HL-60 (cell line): ENCODE results near the gene PALM.
"Not testable (repeated sequence)": the region's sequence is repeated elsewhere in the genome, so short reads cannot be mapped to it uniquely, and the experiment has no call there.

Source experiments
- DNase-seq, 2 experiments: peaks; one replicate each; pipeline ENCODE4 v3.0.0-alpha.2; 2010 to 2020; ENCODE audit warnings: low read depth in 1 of 2, low spot score in 1 of 2
- H3K27ac ChIP-seq: fragments of 250-450 bp; sonication (Bioruptor Pico); replicated peaks from 2 replicates; pipeline ENCODE4 v1.5.1; 2020; ENCODE audit warnings: mild to moderate bottlenecking, moderate library complexity
- H3K27me3 ChIP-seq: fragments of 250-450 bp; sonication (Bioruptor Pico); 2 replicates; pipeline ENCODE4 v1.5.1; 2021; ENCODE audit warnings: mild to moderate bottlenecking, moderate library complexity; ENCODE audit not compliant: insufficient read depth, poor library complexity, severe bottlenecking
- H3K4me3 ChIP-seq: replicated peaks from 2 replicates; pipeline ENCODE4 v1.5.1; 2011; ENCODE audit warnings: mild to moderate bottlenecking, control low read depth, low read length; ENCODE audit not compliant: insufficient read depth
- CTCF ChIP-seq: IDR thresholded peaks from one replicate; pipeline ENCODE4 v1.5.1; 2011; ENCODE audit warnings: low read length, control low read depth, inconsistent platforms; ENCODE audit not compliant: insufficient read depth
- GABPA ChIP-seq: IDR thresholded peaks from 2 replicates; pipeline ENCODE4 v1.6.1; 2012; ENCODE audit warnings: low read depth
- POLR2AphosphoS5 ChIP-seq: IDR thresholded peaks from 2 replicates; pipeline ENCODE4 v1.6.1; 2012; ENCODE audit warnings: low read depth
- SPI1 ChIP-seq: IDR thresholded peaks from 2 replicates; pipeline ENCODE4 v1.6.1; 2012; ENCODE audit warnings: low read depth, mild to moderate bottlenecking, borderline replicate concordance
- TF ChIP-seq, protein P1 (sequence below): IDR thresholded peaks from 2 replicates; pipeline ENCODE4 v1.6.1; 2012; ENCODE audit warnings: low read depth; ENCODE audit not compliant: insufficient replicate concordance

The PALM gene

GRCh38 chr19:726993-727956, 18.5 kb downstream of the PALM start:
- DNase-seq = no peak
- no peaks in the 10 kb centered on the region for H3K27me3 ChIP-seq

DNA sequence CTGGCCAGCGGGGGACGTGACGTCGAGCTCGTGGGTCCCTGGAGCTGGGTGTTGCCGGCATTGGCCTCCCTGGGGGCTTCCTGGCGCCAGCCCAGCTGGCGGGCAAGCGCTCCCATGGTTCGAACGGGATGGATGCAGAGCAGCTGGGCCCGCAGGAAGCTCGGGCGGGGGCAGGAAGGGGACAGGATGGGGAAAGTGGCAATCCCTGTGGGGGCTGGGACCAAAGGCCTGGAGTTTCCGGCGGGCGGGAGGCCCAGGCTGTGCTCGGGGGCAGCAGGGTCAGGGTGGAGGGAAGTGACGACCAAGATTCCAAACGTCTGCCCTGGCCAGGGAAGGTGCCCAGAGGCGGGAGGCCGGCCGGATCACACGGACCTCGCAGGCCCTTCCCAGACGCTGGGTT, 19.3 kb downstream of the PALM start:
- Histone ChIP-seq H3K4me3 (no peak overlapping the region), H3K27ac (no peak overlapping the region), H3K27me3 (no peaks in the 10 kb centered on the region)
- TF ChIP-seq GABPA (no peak), CTCF (no peak), POLR2AphosphoS5 (no peak), SPI1 (no peak)
- TF ChIP-seq, protein P1, sequence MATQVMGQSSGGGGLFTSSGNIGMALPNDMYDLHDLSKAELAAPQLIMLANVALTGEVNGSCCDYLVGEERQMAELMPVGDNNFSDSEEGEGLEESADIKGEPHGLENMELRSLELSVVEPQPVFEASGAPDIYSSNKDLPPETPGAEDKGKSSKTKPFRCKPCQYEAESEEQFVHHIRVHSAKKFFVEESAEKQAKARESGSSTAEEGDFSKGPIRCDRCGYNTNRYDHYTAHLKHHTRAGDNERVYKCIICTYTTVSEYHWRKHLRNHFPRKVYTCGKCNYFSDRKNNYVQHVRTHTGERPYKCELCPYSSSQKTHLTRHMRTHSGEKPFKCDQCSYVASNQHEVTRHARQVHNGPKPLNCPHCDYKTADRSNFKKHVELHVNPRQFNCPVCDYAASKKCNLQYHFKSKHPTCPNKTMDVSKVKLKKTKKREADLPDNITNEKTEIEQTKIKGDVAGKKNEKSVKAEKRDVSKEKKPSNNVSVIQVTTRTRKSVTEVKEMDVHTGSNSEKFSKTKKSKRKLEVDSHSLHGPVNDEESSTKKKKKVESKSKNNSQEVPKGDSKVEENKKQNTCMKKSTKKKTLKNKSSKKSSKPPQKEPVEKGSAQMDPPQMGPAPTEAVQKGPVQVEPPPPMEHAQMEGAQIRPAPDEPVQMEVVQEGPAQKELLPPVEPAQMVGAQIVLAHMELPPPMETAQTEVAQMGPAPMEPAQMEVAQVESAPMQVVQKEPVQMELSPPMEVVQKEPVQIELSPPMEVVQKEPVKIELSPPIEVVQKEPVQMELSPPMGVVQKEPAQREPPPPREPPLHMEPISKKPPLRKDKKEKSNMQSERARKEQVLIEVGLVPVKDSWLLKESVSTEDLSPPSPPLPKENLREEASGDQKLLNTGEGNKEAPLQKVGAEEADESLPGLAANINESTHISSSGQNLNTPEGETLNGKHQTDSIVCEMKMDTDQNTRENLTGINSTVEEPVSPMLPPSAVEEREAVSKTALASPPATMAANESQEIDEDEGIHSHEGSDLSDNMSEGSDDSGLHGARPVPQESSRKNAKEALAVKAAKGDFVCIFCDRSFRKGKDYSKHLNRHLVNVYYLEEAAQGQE = no peak
- no peak for DNase-seq

More at GRCh38 chr19:726993-727956, 18.5 kb downstream of the PALM start:
- Histone ChIP-seq H3K4me3 (no peak overlapping the region), H3K27ac (no peak overlapping the region)
- TF ChIP-seq POLR2AphosphoS5 = no peak
- TF ChIP-seq, protein P1 = no peak
- no peak for TF ChIP-seq CTCF
- no peak for TF ChIP-seq GABPA
- TF ChIP-seq SPI1 = no peak

DNA sequence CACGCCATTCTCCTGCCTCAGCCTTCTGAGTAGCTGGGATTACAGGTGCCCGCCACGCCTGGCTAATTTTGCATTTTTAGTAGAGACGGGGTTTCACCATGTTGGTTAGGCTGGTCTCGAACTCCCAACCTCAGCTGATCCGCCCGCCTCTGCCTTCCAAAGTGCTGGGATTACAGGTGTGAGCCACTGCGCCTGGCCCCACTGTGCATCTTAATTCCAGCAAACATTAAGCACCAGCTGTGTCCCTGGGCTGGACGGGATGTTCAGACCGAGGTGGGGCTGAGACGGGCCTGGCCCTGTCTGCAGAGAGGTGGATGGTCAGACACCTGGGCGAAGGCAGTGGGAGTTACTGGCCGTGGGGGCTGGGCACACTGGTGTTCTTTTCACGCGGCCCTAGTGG, 20.8 kb downstream of the PALM start:
- not testable (repeated sequence) for DNase-seq, H3K4me3 ChIP-seq, H3K27me3 ChIP-seq, H3K27ac ChIP-seq

GRCh38 chr19:729965-730668, 21.4 kb downstream of the PALM start:
- no peak for DNase-seq
- Histone ChIP-seq H3K4me3 (no peak overlapping the region), H3K27me3 (no peaks in the 10 kb centered on the region), H3K27ac (no peak overlapping the region)
- no peak for TF ChIP-seq SPI1
- TF ChIP-seq POLR2AphosphoS5 = no peak
- TF ChIP-seq CTCF = no peak
- TF ChIP-seq, protein P1 = no peak
- TF ChIP-seq GABPA = no peak
